ENCODE results near the gene ACCSL.

The ACCSL gene

GRCh38 chr11:44094260-44094868, 46.6 kb downstream of the ACCSL start:
- H3K27me3 ChIP-seq (ENCODE audit: insufficient read depth, low read depth, severe bottlenecking) = peaks cover 7% of the 10 kb centered on the region
- peak; percentile 81 for DNase-seq
- H3K27ac ChIP-seq = no peak overlapping the region
- no peak overlapping the region for H3K4me3 ChIP-seq (ENCODE audit: low read depth, low read length)
- no peaks in the 10 kb centered on the region for H3K9me3 ChIP-seq (ENCODE audit: severe bottlenecking)
- peak; percentile 69 for TF ChIP-seq CTCF (IDR thresholded peaks at IDR 0.05; ENCODE audit: low read depth, low read length)
- H3K36me3 ChIP-seq = no peaks in the 10 kb centered on the region

GRCh38 chr11:44095506-44096359, 48.0 kb downstream of the ACCSL start, which contains the start of gene EXT2:
Gene EXT2 (plus strand): TSS chr11:44095678. CDS start chr11:44107713, 12,035 bp downstream.
- TF ChIP-seq CTCF (IDR thresholded peaks at IDR 0.05; ENCODE audit: low read depth, low read length) = peak; percentile 92
- Histone ChIP-seq H3K36me3 (no peaks in the 10 kb centered on the region), H3K27ac (peak within 1 kb of the TSS; percentile 64), H3K4me3 (ENCODE audit: low read depth, low read length) (peak within 1 kb of the TSS; percentile 67), H3K27me3 (ENCODE audit: insufficient read depth, low read depth, severe bottlenecking) (peaks cover 7% of the 10 kb centered on the region), H3K9me3 (ENCODE audit: severe bottlenecking) (no peaks in the 10 kb centered on the region)
- peak; percentile 87 for DNase-seq

GRCh38 chr11:44096360-44097185, 48.8 kb downstream of the ACCSL start:
- no peak for DNase-seq
- TF ChIP-seq CTCF (IDR thresholded peaks at IDR 0.05; ENCODE audit: low read depth, low read length) = no peak
- H3K27ac ChIP-seq = peak overlapping the region; percentile 64

GRCh38 chr11:44097821-44098220, 50.0 kb downstream of the ACCSL start:
- no peak for DNase-seq
- no peak for TF ChIP-seq CTCF (IDR thresholded peaks at IDR 0.05; ENCODE audit: low read depth, low read length)
- no peaks in the 10 kb centered on the region for H3K9me3 ChIP-seq (ENCODE audit: severe bottlenecking)
- H3K27me3 ChIP-seq (ENCODE audit: insufficient read depth, low read depth, severe bottlenecking) = no peaks in the 10 kb centered on the region
- no peak overlapping the region for H3K27ac ChIP-seq
- H3K36me3 ChIP-seq = no peaks in the 10 kb centered on the region
- no peak overlapping the region for H3K4me3 ChIP-seq (ENCODE audit: low read depth, low read length)

More at GRCh38 chr11:44096360-44097185, 48.8 kb downstream of the ACCSL start:
- peaks cover 4% of the 10 kb centered on the region for H3K27me3 ChIP-seq (ENCODE audit: insufficient read depth, low read depth, severe bottlenecking)
- H3K9me3 ChIP-seq (ENCODE audit: severe bottlenecking) = no peaks in the 10 kb centered on the region
- no peaks in the 10 kb centered on the region for H3K36me3 ChIP-seq
- peak overlapping the region; percentile 67 for H3K4me3 ChIP-seq (ENCODE audit: low read depth, low read length)

- no peak for DNase-seq
- Histone ChIP-seq H3K36me3 (no peaks in the 10 kb centered on the region; the same call in 1 of the 2 replicates), H3K27ac (no peak overlapping the region), H3K27me3 (ENCODE audit: insufficient read depth, low read depth, severe bottlenecking) (no peaks in the 10 kb centered on the region), H3K9me3 (ENCODE audit: severe bottlenecking) (no peaks in the 10 kb centered on the region), H3K4me3 (ENCODE audit: low read depth, low read length) (no peak overlapping the region)
- TF ChIP-seq CTCF (IDR thresholded peaks at IDR 0.05; ENCODE audit: low read depth, low read length) = no peak
These were observed 53.3 kb downstream of the ACCSL start for GRCh38 chr11:44101098-44101497.

Measured in WERI-Rb-1 (cell line).